SK-N-SH (cell line): ENCODE results near the gene OR10V1. TPM values are rescaled to one million over a fixed set of nuclear protein-coding genes. Genes with fewer than 3 reads are reported as not detected.

Source experiments
- CTCF ChIA-PET: fragments of 300-600, 350-600 bp; formaldehyde crosslinking; extraction: SDS; loops from one replicate; lab custom pipeline; 2021; lab: Yijun Ruan, JAX
- POLR2A ChIA-PET: fragments of 350-600 bp; sonication (Branson Sonifier 250); formaldehyde crosslinking; extraction: SDS; loops from one replicate; lab custom pipeline; 2020; ENCODE audit warnings: antibody characterized with exemption, inconsistent platforms; lab: Yijun Ruan, JAX
- DNase-seq: peaks from one replicate; pipeline ENCODE4 v3.0.0; 2012
- H2AFZ ChIP-seq: fragments of 200-600 bp; sonication (generic); 2 replicates; pipeline ENCODE4 v1.8.1; 2016; ENCODE audit warnings: antibody characterized with exemption, mild to moderate bottlenecking, low read depth
- H3F3A ChIP-seq: fragments of 200-600 bp; sonication (generic); replicated peaks from 2 replicates; pipeline ENCODE3; 2016; ENCODE audit warnings: antibody characterized with exemption, mild to moderate bottlenecking; ENCODE audit not compliant: insufficient read depth
- H3K27ac ChIP-seq, 2 experiments: fragments of 200-500 bp in 1 of 2; fragments of 200-600 bp in 1 of 2; sonication (Bioruptor generic) in 1 of 2; sonication (generic), shearing (Covaris generic) in 1 of 2; 2 replicates each; pipeline versions ENCODE4 v1.5.1 to v1.6.1; 2014 to 2016; ENCODE audit warnings: low read depth in 2 of 2, inconsistent platforms in 1 of 2, low read length in 1 of 2, mild to moderate bottlenecking in 1 of 2, mixed read lengths in 1 of 2
- H3K27me3 ChIP-seq: fragments of 200-600 bp; sonication (generic), shearing (Covaris generic); 2 replicates; pipeline ENCODE4 v1.6.1; 2016; ENCODE audit warnings: mixed run types; ENCODE audit not compliant: insufficient read depth
- H3K36me3 ChIP-seq, 2 experiments: fragments of 200-500 bp in 1 of 2; fragments of 200-600 bp in 1 of 2; sonication (Bioruptor generic) in 1 of 2; sonication (generic) in 1 of 2; replicated peaks in 1 of 2; 2 replicates each; pipeline versions ENCODE3 to v1.5.1; 2014 to 2016; ENCODE audit warnings: low read length in 1 of 2, mild to moderate bottlenecking in 1 of 2; ENCODE audit not compliant: insufficient read depth in 2 of 2, control insufficient read depth in 1 of 2
- H3K4me1 ChIP-seq, 2 experiments: fragments of 200-500 bp in 1 of 2; fragments of 200-600 bp in 1 of 2; sonication (Bioruptor generic) in 1 of 2; sonication (generic), shearing (Covaris generic) in 1 of 2; 2 replicates each; pipeline versions ENCODE4 v1.5.1 to v1.6.1; 2014 to 2016; ENCODE audit warnings: low read depth in 1 of 2, low read length in 1 of 2, mixed run types in 1 of 2; ENCODE audit not compliant: insufficient read depth in 2 of 2, control insufficient read depth in 1 of 2
- H3K4me2 ChIP-seq: fragments of 200-600 bp; sonication (generic), shearing (Covaris generic); 2 replicates; pipeline ENCODE4 v1.6.1; 2017; ENCODE audit warnings: mixed run types
- H3K4me3 ChIP-seq, 2 experiments: fragments of 200-500 bp in 1 of 2; fragments of 200-600 bp in 1 of 2; sonication (Bioruptor generic) in 1 of 2; sonication (generic), shearing (Covaris generic) in 1 of 2; 2 replicates each; pipeline versions ENCODE4 v1.5.1 to v1.8.1; 2014 to 2016; ENCODE audit warnings: low read depth in 2 of 2, inconsistent platforms in 1 of 2, low read length in 1 of 2, mild to moderate bottlenecking in 1 of 2, mixed read lengths in 1 of 2, moderate library complexity in 1 of 2
- H3K79me2 ChIP-seq: fragments of 200-600 bp; sonication (generic); 2 replicates; pipeline ENCODE4 v1.8.1; 2017; ENCODE audit warnings: mild to moderate bottlenecking; ENCODE audit not compliant: insufficient read depth
- H3K9ac ChIP-seq: fragments of 200-600 bp; sonication (generic); 2 replicates; pipeline ENCODE4 v1.6.1; 2017; ENCODE audit warnings: mixed run types
- H3K9me2 ChIP-seq: fragments of 200-600 bp; sonication (generic); 2 replicates; pipeline ENCODE4 v1.6.1; 2017; ENCODE audit warnings: mixed run types
- H3K9me3 ChIP-seq: fragments of 200-600 bp; sonication (generic); 2 replicates; pipeline ENCODE4 v1.6.1; 2017; ENCODE audit warnings: mixed run types, mild to moderate bottlenecking, moderate library complexity
- H4K20me1 ChIP-seq: fragments of 200-600 bp; sonication (generic); 2 replicates; pipeline ENCODE4 v1.6.1; 2017; ENCODE audit warnings: mild to moderate bottlenecking, mixed run types; ENCODE audit not compliant: insufficient read depth
- CHD2 ChIP-seq: fragments of 150-350 bp; IDR thresholded peaks from 2 replicates; pipeline ENCODE4 v1.6.1; 2018; ENCODE audit warnings: low read length; ENCODE audit not compliant: partially characterized antibody
- EP300 ChIP-seq, 2 experiments: IDR thresholded peaks; 2 replicates each; pipeline versions ENCODE4 v1.4.0 to v1.6.1; 2012; ENCODE audit warnings: borderline replicate concordance in 1 of 2, low read depth in 1 of 2, low read length in 1 of 2
- EZH2phosphoT487 ChIP-seq: fragments of 200-600 bp; sonication (generic); IDR thresholded peaks from 2 replicates; pipeline ENCODE4 v1.6.1; 2017; ENCODE audit warnings: low read depth, mixed run types, mild to moderate bottlenecking, antibody characterized with exemption, moderate library complexity, borderline replicate concordance
- FOSL2 ChIP-seq: IDR thresholded peaks from 2 replicates; pipeline ENCODE4 v1.4.0; 2012; ENCODE audit warnings: low read depth, mild to moderate bottlenecking, moderate library complexity, borderline replicate concordance
- FOXM1 ChIP-seq: IDR thresholded peaks from 2 replicates; pipeline ENCODE4 v1.4.0; 2012; ENCODE audit warnings: low read depth, mild to moderate bottlenecking
- GABPA ChIP-seq: IDR thresholded peaks from 2 replicates; pipeline ENCODE4 v1.4.0; 2012; ENCODE audit warnings: low read depth, mild to moderate bottlenecking
- JUND ChIP-seq: IDR thresholded peaks from 2 replicates; pipeline ENCODE4 v1.4.0; 2012
- MEF2A ChIP-seq: IDR thresholded peaks from 2 replicates; pipeline ENCODE4 v1.4.0; 2012; ENCODE audit warnings: low read depth, borderline replicate concordance
- MXI1 ChIP-seq: IDR thresholded peaks from 2 replicates; pipeline ENCODE4 v1.6.1; 2012; ENCODE audit warnings: mild to moderate bottlenecking, low read depth, low read length, improper control_type of control experiment
- NRF1 ChIP-seq: IDR thresholded peaks from 2 replicates; pipeline ENCODE4 v1.6.1; 2012; ENCODE audit warnings: low read depth, mild to moderate bottlenecking, low read length
- POLR2AphosphoS5 ChIP-seq: IDR thresholded peaks from 2 replicates; pipeline ENCODE4 v1.6.1; 2012; ENCODE audit warnings: low read depth, low read length
- RAD21 ChIP-seq: IDR thresholded peaks from 2 replicates; pipeline ENCODE4 v1.6.1; 2012; ENCODE audit warnings: mild to moderate bottlenecking, low read length
- RCOR1 ChIP-seq: fragments of 150-350 bp; IDR thresholded peaks from 2 replicates; pipeline ENCODE4 v1.6.1; 2017; ENCODE audit warnings: antibody characterized with exemption, low read length
- RFX5 ChIP-seq: IDR thresholded peaks from 2 replicates; pipeline ENCODE4 v1.6.1; 2012; ENCODE audit warnings: mild to moderate bottlenecking, improper control_type of control experiment, low read length
- SIN3A ChIP-seq: IDR thresholded peaks from 2 replicates; pipeline ENCODE4 v1.6.1; 2012; ENCODE audit warnings: low read depth, mild to moderate bottlenecking, low read length, moderate library complexity, borderline replicate concordance
- TAF1 ChIP-seq: IDR thresholded peaks from 2 replicates; pipeline ENCODE4 v1.6.1; 2012; ENCODE audit warnings: low read depth, mild to moderate bottlenecking, low read length, moderate library complexity, borderline replicate concordance
- TCF12 ChIP-seq: IDR thresholded peaks from 2 replicates; pipeline ENCODE4 v1.4.0; 2012
- TEAD4 ChIP-seq: IDR thresholded peaks from 2 replicates; pipeline ENCODE4 v1.4.0; 2012; ENCODE audit warnings: mild to moderate bottlenecking, borderline replicate concordance; ENCODE audit not compliant: insufficient read depth
- YY1 ChIP-seq: IDR thresholded peaks from 2 replicates; pipeline ENCODE4 v1.4.0; 2012; ENCODE audit warnings: low read depth, mild to moderate bottlenecking
- WGBS: methylation state at CpG from one replicate; pipeline ENCODE4 v1.1.6; 2017; ENCODE audit warnings: low lambda C conversion rate; 5-methylcytosine and 5-hydroxymethylcytosine counted together
- polyA plus RNA-seq, 3 experiments: library from polyadenylated mRNA; depleted of rRNA; stranded (reverse); fragments of >200 nt; gene quantifications; 2 replicates each; pipeline ENCODE4 v1.2.3, GENCODE V29; 2012
- TF ChIP-seq, protein P1 (sequence below): IDR thresholded peaks from 2 replicates; pipeline ENCODE4 v1.4.0; 2012; ENCODE audit warnings: low read depth, borderline replicate concordance
- TF ChIP-seq, protein P2 (sequence below): fragments of 150-350 bp; IDR thresholded peaks from 2 replicates; pipeline ENCODE4 v1.6.1; 2016; ENCODE audit warnings: mild to moderate bottlenecking, low read depth, low read length

Gene OR10V1
- polyA plus RNA-seq, 1 of the 3 experiments (the other 2 are of a cell fraction): not detected

DNA sequence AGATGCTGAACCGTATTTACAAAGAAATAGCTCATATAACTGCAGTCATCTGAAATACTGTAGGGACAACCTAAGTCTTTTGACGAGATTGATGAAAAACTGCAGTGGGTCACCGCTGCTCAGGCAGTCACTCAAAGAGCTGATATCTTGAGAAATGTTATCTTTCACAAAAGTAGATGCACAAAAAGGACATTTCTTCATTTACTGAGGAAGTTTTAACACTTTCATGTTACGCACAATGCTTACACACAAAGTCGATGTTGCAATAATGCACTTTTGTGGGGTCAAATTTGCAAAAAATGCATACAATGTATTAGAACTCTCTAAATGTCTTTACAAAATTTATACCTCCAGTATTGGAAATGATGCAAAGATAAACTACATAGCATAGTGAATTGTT, 16.2 kb upstream of the OR10V1 start (continued):
- TF ChIP-seq, protein P1, sequence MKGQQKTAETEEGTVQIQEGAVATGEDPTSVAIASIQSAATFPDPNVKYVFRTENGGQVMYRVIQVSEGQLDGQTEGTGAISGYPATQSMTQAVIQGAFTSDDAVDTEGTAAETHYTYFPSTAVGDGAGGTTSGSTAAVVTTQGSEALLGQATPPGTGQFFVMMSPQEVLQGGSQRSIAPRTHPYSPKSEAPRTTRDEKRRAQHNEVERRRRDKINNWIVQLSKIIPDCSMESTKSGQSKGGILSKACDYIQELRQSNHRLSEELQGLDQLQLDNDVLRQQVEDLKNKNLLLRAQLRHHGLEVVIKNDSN: no peak
- no peak for TF ChIP-seq RCOR1

DNA sequence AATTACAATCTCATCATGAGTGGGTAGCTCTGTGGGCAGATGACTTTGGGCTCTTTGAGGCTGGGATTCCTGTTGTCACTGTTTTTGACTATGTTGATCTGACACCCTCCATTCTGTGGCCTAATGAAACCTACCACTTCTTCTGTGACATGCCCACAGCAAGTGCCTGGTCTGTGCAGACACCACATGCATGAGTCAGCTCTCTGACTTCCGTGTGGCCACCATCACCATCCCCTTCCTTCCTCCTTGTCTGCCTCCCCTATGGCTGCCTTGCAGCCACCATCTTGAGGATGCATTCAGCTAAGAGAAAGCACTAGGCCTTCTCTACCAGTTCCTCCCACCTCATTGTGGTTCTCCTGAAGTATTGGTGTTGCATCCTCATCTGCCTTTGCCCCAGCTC, 15.3 kb upstream of the OR10V1 start:
- 0 out of 2 replicates have a peak overlapping the region, but pooled peaks have one; percentile 9 for H2AFZ ChIP-seq

DNA sequence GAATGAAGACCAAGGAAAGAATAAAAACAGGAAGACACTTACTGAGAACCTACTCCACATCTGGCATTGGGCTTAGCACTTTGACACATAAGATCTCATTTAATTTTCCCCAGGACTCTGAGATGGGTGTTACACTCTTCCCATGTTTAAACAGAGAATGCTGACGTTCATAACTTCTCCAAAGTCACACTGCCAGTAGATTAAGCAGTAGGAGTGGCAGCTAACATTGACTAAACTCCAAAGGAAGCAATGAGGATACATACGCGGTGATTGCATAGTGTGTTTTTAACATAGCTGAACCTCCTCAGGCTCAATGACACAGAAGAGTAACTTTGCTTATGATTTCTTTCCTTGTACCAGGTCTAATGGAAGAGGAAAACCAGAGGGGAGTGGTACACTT, 14.5 kb upstream of the OR10V1 start:
- Histone ChIP-seq H3K9ac (no peak overlapping the region), H3K9me3 (no peaks in the 10 kb centered on the region), H3F3A (no peaks in the 10 kb centered on the region), H3K9me2 (no peaks in the 10 kb centered on the region), H3K4me3 (no peak overlapping the region), H3K4me2 (no peak overlapping the region), H3K27ac (no peak overlapping the region), H3K79me2 (no peaks in the 10 kb centered on the region), H3K4me1 (no peaks in the 10 kb centered on the region), H3K27me3 (no peaks in the 10 kb centered on the region), H4K20me1 (no peaks in the 10 kb centered on the region), H2AFZ (no peak overlapping the region), H3K36me3 (no peaks in the 10 kb centered on the region)
- TF ChIP-seq YY1: no peak
- TF ChIP-seq RCOR1: no peak
- TF ChIP-seq FOSL2: no peak
- WGBS: 70% methylated on average over 3 of the region's 3 CpGs
- DNase-seq: no peak
- ChIA-PET CTCF (interaction anchor here (1.4 kb wide), 1 partner anchor 25 kb away, joined by 4 read pairs; no protein-coding TSS in a partner anchor), POLR2A (no interaction called here)

More for the DNA sequence above, 15.3 kb upstream of the OR10V1 start:
- 0% methylated on average over 1 of the region's 1 CpG for WGBS
- no peak for TF ChIP-seq POLR2AphosphoS5
- no peak for TF ChIP-seq CHD2
- TF ChIP-seq SIN3A: no peak
- TF ChIP-seq RAD21: no peak
- TF ChIP-seq EP300 (IDR thresholded peaks at IDR 0.05; ENCODE audit: borderline replicate concordance in 1 of 2, low read depth in 1 of 2, low read length in 1 of 2): no peak
- TF ChIP-seq FOXM1: no peak
- no peak for TF ChIP-seq EZH2phosphoT487
- no peak for TF ChIP-seq TCF12
- no peak for TF ChIP-seq TEAD4
- no peak for TF ChIP-seq NRF1
- no peak for TF ChIP-seq GABPA
- TF ChIP-seq YY1: no peak
- TF ChIP-seq MXI1: no peak
- TF ChIP-seq, protein P2, sequence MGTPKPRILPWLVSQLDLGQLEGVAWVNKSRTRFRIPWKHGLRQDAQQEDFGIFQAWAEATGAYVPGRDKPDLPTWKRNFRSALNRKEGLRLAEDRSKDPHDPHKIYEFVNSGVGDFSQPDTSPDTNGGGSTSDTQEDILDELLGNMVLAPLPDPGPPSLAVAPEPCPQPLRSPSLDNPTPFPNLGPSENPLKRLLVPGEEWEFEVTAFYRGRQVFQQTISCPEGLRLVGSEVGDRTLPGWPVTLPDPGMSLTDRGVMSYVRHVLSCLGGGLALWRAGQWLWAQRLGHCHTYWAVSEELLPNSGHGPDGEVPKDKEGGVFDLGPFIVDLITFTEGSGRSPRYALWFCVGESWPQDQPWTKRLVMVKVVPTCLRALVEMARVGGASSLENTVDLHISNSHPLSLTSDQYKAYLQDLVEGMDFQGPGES: no peak
- no peak for TF ChIP-seq JUND
- no peak for TF ChIP-seq TAF1
- TF ChIP-seq RFX5: no peak
- TF ChIP-seq MEF2A: no peak
- Histone ChIP-seq H3K9me3 (no peaks in the 10 kb centered on the region), H3K9ac (no peak overlapping the region), H3K79me2 (no peaks in the 10 kb centered on the region), H3K36me3 (no peaks in the 10 kb centered on the region), H3K4me3 (no peak overlapping the region), H4K20me1 (no peaks in the 10 kb centered on the region), H3K4me1 (no peaks in the 10 kb centered on the region), H3F3A (no peaks in the 10 kb centered on the region), H3K4me2 (no peak overlapping the region), H3K9me2 (no peaks in the 10 kb centered on the region), H3K27ac (no peak overlapping the region), H3K27me3 (no peaks in the 10 kb centered on the region)
- POLR2A ChIA-PET: no interaction called here
- CTCF ChIA-PET: interaction anchor here (1.0 to 1.4 kb wide), 2 partner anchors 24 to 48 kb away, joined by 3 to 4 read pairs; no protein-coding TSS in a partner anchor
- DNase-seq: no peak
